Mesenchymal stem cell (in vitro differentiated cells and primary cell): Measurements from ENCODE around the gene PRRC1.

Experiments used
- DNase-seq: peaks from one replicate; pipeline ENCODE4 v3.0.0-alpha.2; 2013
- H2AFZ ChIP-seq: one replicate; pipeline ENCODE4 v1.6.1; 2013; ENCODE audit warnings: low read depth, mild to moderate bottlenecking, control low read depth, inconsistent platforms, low read length, moderate library complexity
- H2AK5ac ChIP-seq: 2 replicates; pipeline ENCODE4 v1.6.1; 2013; ENCODE audit warnings: low read length, moderate library complexity, mild to moderate bottlenecking, inconsistent platforms; ENCODE audit not compliant: severe bottlenecking
- H2BK120ac ChIP-seq: one replicate; pipeline ENCODE4 v1.6.1; 2013; ENCODE audit warnings: low read depth, mild to moderate bottlenecking, inconsistent platforms, low read length, moderate library complexity
- H2BK12ac ChIP-seq, 2 experiments: one replicate each; pipeline ENCODE4 v1.6.1; 2013; ENCODE audit warnings: inconsistent platforms in 2 of 2, low read length in 2 of 2, mild to moderate bottlenecking in 2 of 2, moderate library complexity in 2 of 2, control low read depth in 1 of 2
- H2BK15ac ChIP-seq: one replicate; pipeline ENCODE4 v1.6.1; 2013; ENCODE audit warnings: mild to moderate bottlenecking, low read depth, inconsistent platforms; ENCODE audit not compliant: poor library complexity, severe bottlenecking
- H2BK5ac ChIP-seq: 2 replicates; pipeline ENCODE4 v1.6.1; 2013; ENCODE audit warnings: low read depth, mild to moderate bottlenecking, low read length, control low read depth, inconsistent platforms; ENCODE audit not compliant: poor library complexity, severe bottlenecking
- H3K14ac ChIP-seq, 2 experiments: one replicate each; pipeline ENCODE4 v1.6.1; 2013; ENCODE audit warnings: inconsistent platforms in 2 of 2, low read length in 2 of 2, control low read depth in 1 of 2, mild to moderate bottlenecking in 1 of 2, moderate library complexity in 1 of 2
- H3K18ac ChIP-seq, 2 experiments: one replicate each; pipeline ENCODE4 v1.6.1; 2013; ENCODE audit warnings: inconsistent platforms in 2 of 2, low read length in 2 of 2, control low read depth in 1 of 2, low read depth in 1 of 2, mild to moderate bottlenecking in 1 of 2
- H3K23ac ChIP-seq, 2 experiments: one replicate each; pipeline ENCODE4 v1.6.1; 2013; ENCODE audit warnings: inconsistent platforms in 2 of 2, low read length in 2 of 2, mild to moderate bottlenecking in 2 of 2, moderate library complexity in 2 of 2, control low read depth in 1 of 2
- H3K27ac ChIP-seq: 2 replicates; pipeline ENCODE4 v1.5.1; 2013; ENCODE audit warnings: mild to moderate bottlenecking, moderate library complexity, low read length, control low read depth, inconsistent platforms; ENCODE audit not compliant: poor library complexity, severe bottlenecking
- H3K27me3 ChIP-seq, 2 experiments: 2 replicates each; pipeline versions ENCODE4 v1.6.1 to v1.7.0; 2013; ENCODE audit warnings: low read length in 2 of 2, mild to moderate bottlenecking in 2 of 2, moderate library complexity in 2 of 2, control low read depth in 1 of 2, inconsistent platforms in 1 of 2; ENCODE audit not compliant: control insufficient read depth in 1 of 2, insufficient read depth in 1 of 2
- H3K36me3 ChIP-seq, 2 experiments: 2 replicates each; pipeline versions ENCODE4 v1.6.1 to v1.7.0; 2013; ENCODE audit warnings: low read length in 2 of 2, control low read depth in 1 of 2, inconsistent platforms in 1 of 2, low read depth in 1 of 2, mild to moderate bottlenecking in 1 of 2; ENCODE audit not compliant: insufficient read depth in 2 of 2, control insufficient read depth in 1 of 2
- H3K4ac ChIP-seq, 2 experiments: one replicate each; pipeline ENCODE4 v1.6.1; 2013; ENCODE audit warnings: inconsistent platforms in 2 of 2, low read length in 2 of 2, mild to moderate bottlenecking in 2 of 2, moderate library complexity in 2 of 2, control low read depth in 1 of 2, low read depth in 1 of 2
- H3K4me1 ChIP-seq: 2 replicates; pipeline ENCODE4 v1.6.1; 2013; ENCODE audit warnings: low read depth, low read length, control low read depth; ENCODE audit not compliant: control insufficient read depth, insufficient read depth
- H3K4me2 ChIP-seq: 2 replicates; pipeline ENCODE4 v1.6.1; 2013; ENCODE audit warnings: low read length, mild to moderate bottlenecking, inconsistent platforms; ENCODE audit not compliant: poor library complexity, severe bottlenecking
- H3K4me3 ChIP-seq, 2 experiments: 2 replicates each; pipeline versions ENCODE4 v1.5.1 to v1.7.0; 2013; ENCODE audit warnings: low read length in 2 of 2, mild to moderate bottlenecking in 2 of 2, control low read depth in 1 of 2, low read depth in 1 of 2; ENCODE audit not compliant: insufficient read depth in 1 of 2
- H3K79me1 ChIP-seq: replicated peaks from 2 replicates; pipeline ENCODE4 v1.6.1; 2013; ENCODE audit warnings: mild to moderate bottlenecking, control low read depth, low read length, inconsistent platforms; ENCODE audit not compliant: poor library complexity, severe bottlenecking
- H3K9ac ChIP-seq: 2 replicates; pipeline ENCODE4 v1.7.0; 2013; ENCODE audit warnings: mild to moderate bottlenecking, low read length, moderate library complexity
- H3K9me3 ChIP-seq: 2 replicates; pipeline ENCODE4 v1.7.0; 2013; ENCODE audit warnings: mild to moderate bottlenecking, low read length; ENCODE audit not compliant: control insufficient read depth
- H4K8ac ChIP-seq: one replicate; pipeline ENCODE4 v1.6.1; 2013; ENCODE audit warnings: inconsistent platforms, mild to moderate bottlenecking, low read length, moderate library complexity
- H4K91ac ChIP-seq: one replicate; pipeline ENCODE4 v1.6.1; 2013; ENCODE audit warnings: mild to moderate bottlenecking, low read length, inconsistent platforms
- WGBS: methylation state at CpG from one replicate; pipeline ENCODE4 v1.1.7; 2013; ENCODE audit warnings: mixed read lengths; 5-methylcytosine and 5-hydroxymethylcytosine counted together

PRRC1 gene

DNA sequence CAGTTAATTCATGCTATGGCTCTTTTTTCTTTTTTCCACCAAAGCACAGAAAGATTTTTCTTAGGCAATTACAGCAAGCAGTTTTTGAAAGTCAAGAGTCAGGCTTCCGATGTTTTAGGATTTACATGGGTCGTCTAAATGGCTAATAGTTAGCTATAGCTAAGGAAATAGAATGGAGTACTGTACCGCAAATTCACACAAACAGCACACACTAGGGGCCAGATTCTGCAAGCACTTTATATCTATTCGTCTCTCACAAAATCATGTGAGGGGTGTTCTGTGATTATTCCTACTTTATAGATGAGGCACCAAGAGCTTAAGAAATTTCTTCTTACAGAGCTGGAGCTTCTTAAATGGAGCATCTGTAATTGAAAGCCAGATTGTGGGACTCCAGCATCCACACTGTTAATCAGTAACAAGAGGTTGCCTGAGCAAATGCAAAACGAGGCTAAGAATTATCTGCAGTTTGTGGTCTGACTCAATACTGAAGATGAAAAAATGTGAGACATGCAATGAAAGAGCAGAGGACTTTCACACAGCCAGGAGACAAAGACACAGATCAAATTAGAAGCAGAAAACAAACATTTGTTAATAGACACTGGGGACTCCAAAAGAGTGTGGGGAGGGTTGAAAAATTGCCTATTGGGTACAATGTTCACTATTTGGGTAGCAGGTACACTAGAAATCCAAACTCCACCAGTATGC lies 68.8 kb downstream of the PRRC1 start:
- Histone ChIP-seq H4K91ac (no peak overlapping the region), H3K9me3 (no peaks in the 10 kb centered on the region), H3K36me3 (no peaks in the 10 kb centered on the region), H3K4me2 (peak overlapping the region; percentile 57), H2BK5ac (no peak overlapping the region), H3K14ac (no peak overlapping the region), H3K9ac (no peak overlapping the region), H3K27me3 (no peaks in the 10 kb centered on the region), H2BK120ac (no peak overlapping the region), H3K4me1 (peaks cover 6% of the 10 kb centered on the region), H3K18ac (no peak overlapping the region), H2AFZ (no peak overlapping the region), H3K27ac (peak overlapping the region; percentile 90), H2BK12ac (no peak overlapping the region), H4K8ac (no peak overlapping the region), H3K23ac (no peak overlapping the region), H3K79me1 (no peaks in the 10 kb centered on the region), H3K4me3 (no peak overlapping the region), H2AK5ac (no peak overlapping the region), H2BK15ac (no peak overlapping the region), H3K4ac (no peak overlapping the region)
- 77% methylated on average over 3 of the region's 5 CpGs for WGBS
- DNase-seq: no peak

DNA sequence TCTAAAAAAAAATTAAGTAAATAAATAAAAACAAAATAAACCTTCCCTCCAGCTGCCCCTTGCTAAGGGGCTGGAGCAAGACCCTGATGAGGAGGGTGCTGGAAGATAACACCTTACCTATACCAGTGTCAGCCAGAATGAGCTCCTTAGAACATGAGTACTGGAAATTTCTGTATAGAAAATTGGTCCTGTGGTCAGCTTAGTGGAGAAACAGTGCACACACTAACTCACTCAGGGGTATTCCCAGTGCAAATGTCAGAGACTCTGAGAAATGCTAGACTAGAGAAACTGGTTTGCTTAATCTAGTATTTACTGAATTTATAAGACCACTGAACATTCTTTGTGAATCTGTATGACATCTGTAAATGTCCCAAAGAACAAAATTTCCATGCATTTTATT lies 69.4 kb downstream of the PRRC1 start:
- no peak overlapping the region for H3K23ac ChIP-seq
- no peak overlapping the region for H3K4ac ChIP-seq
- peak overlapping the region; percentile 4 for H2BK5ac ChIP-seq
- no peak overlapping the region for H3K4me3 ChIP-seq
- no peak overlapping the region for H4K91ac ChIP-seq
- H3K18ac ChIP-seq: no peak overlapping the region
- no peak overlapping the region for H3K9ac ChIP-seq
- H2BK120ac ChIP-seq: no peak overlapping the region
- H3K27ac ChIP-seq: peak overlapping the region; percentile 83
- no peak overlapping the region for H3K14ac ChIP-seq
- H3K4me2 ChIP-seq: no peak overlapping the region
- H4K8ac ChIP-seq: no peak overlapping the region
- no peaks in the 10 kb centered on the region for H3K36me3 ChIP-seq
- H3K79me1 ChIP-seq: no peaks in the 10 kb centered on the region
- H2AFZ ChIP-seq: no peak overlapping the region
- H3K27me3 ChIP-seq: no peaks in the 10 kb centered on the region
- H3K9me3 ChIP-seq: no peaks in the 10 kb centered on the region
- H3K4me1 ChIP-seq: peaks cover 6% of the 10 kb centered on the region
- no peak overlapping the region for H2BK12ac ChIP-seq
- no peak overlapping the region for H2AK5ac ChIP-seq
- DNase-seq: no peak
- H2BK15ac ChIP-seq: no peak overlapping the region

DNA sequence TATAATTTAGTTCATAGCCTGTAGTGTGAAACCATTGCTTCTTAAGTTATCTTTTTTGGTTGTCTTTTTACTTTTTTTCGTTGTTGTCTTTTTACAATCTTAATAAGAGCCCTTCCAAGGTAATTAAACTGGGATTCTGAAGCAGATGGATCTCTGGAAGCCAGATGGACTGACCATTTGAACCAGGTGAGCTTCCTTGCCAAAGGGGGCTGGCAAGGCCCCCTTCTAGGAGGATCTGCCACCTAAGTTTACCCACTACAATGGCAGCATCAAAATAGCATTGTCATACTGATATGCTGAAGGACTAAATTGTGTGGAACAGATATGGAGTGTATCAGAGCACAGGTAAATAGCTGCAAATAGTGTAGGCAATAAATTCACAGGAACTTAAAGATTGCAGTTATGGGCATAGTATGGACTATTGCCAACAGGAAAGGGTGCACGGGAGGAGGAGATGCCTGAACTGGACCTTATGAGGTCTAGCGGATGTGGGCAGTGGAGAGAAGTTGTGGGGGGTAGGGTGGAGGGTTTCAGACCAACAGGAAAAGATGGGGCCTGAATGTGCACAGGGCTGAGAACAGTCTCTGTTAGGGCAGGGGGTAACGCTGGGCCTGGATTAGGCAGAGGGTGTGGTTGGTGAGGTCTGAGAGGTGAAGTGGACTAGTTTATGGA lies 69.9 kb downstream of the PRRC1 start:
- Histone ChIP-seq H4K91ac (no peak overlapping the region), H3K4me3 (no peak overlapping the region), H4K8ac (no peak overlapping the region), H3K4me2 (no peak overlapping the region), H3K79me1 (no peaks in the 10 kb centered on the region), H3K27ac (no peak overlapping the region), H2BK120ac (no peak overlapping the region), H3K23ac (no peak overlapping the region), H2AFZ (no peak overlapping the region), H3K36me3 (no peaks in the 10 kb centered on the region), H3K4ac (no peak overlapping the region), H3K27me3 (no peaks in the 10 kb centered on the region), H2BK15ac (no peak overlapping the region), H3K9ac (no peak overlapping the region), H3K4me1 (peaks cover 6% of the 10 kb centered on the region), H2AK5ac (peak overlapping the region; percentile 6), H3K18ac (no peak overlapping the region), H2BK5ac (no peak overlapping the region), H3K9me3 (no peaks in the 10 kb centered on the region), H3K14ac (no peak overlapping the region), H2BK12ac (no peak overlapping the region)
- 90% methylated on average over 3 of the region's 4 CpGs for WGBS
- no peak for DNase-seq

DNA sequence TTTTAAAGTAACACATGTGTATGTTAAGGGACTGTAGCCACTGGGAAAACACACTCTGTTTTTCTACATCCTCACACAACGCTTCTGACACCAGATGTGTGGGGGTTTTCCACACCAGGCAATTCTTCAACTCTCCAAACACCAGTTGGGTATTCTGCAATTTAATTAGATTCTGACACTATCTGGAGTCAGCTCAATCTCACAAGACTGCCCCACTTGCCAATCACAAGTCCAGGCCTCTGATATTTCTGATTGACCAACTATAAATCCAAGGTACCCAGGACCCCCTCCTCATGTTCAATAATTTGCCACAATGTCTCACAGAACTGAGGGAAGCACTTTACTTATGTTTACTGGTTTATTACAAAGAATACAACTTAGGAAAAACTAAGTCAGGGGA lies 70.9 kb downstream of the PRRC1 start:
- H3K4me1 ChIP-seq: peaks cover 6% of the 10 kb centered on the region

More for the DNA sequence above, 70.9 kb downstream of the PRRC1 start:
- Histone ChIP-seq H3K4me3 (no peak overlapping the region), H3K79me1 (no peaks in the 10 kb centered on the region), H2BK15ac (no peak overlapping the region), H3K9ac (no peak overlapping the region), H4K91ac (no peak overlapping the region), H3K27me3 (no peaks in the 10 kb centered on the region), H3K36me3 (no peaks in the 10 kb centered on the region), H2AK5ac (no peak overlapping the region), H3K27ac (no peak overlapping the region), H3K4me2 (no peak overlapping the region), H3K9me3 (no peaks in the 10 kb centered on the region), H3K23ac (no peak overlapping the region), H2BK5ac (no peak overlapping the region), H3K4ac (no peak overlapping the region), H4K8ac (no peak overlapping the region), H2AFZ (no peak overlapping the region), H3K18ac (no peak overlapping the region), H3K14ac (no peak overlapping the region), H2BK12ac (no peak overlapping the region), H2BK120ac (no peak overlapping the region)
- 96% methylated on average over 1 of the region's 1 CpG for WGBS
- no peak for DNase-seq
